B cell (primary cell): Measurements from ENCODE around the gene DCUN1D3. TPM values are rescaled to one million over a fixed set of nuclear protein-coding genes. Genes with fewer than 3 reads are reported as not detected.

Experiments
- ATAC-seq: fragments of 200-7000 bp; cut with Tn5 transposase; one replicate; pipeline ENCODE4 v1.10.0; 2021; ENCODE audit warnings: low read depth, mild to moderate bottlenecking, moderate number of reproducible peaks, moderate library complexity
- CTCF ChIA-PET: fragments of 350-600 bp; sonication (Branson Sonifier 250); formaldehyde crosslinking; loops from one replicate; lab custom pipeline; 2021; ENCODE audit warnings: antibody characterized with exemption, inconsistent platforms; lab: Charles Lee
- POLR2A ChIA-PET: fragments of 350-600 bp; sonication (Branson Sonifier 250); formaldehyde crosslinking; loops from one replicate; lab custom pipeline; 2021; ENCODE audit warnings: antibody characterized with exemption; lab: Charles Lee
- DNase-seq: peaks from one replicate; pipeline ENCODE4 v3.0.0; 2013
- H2AFZ ChIP-seq: 2 replicates; pipeline ENCODE4 v1.6.1; 2012; ENCODE audit warnings: mild to moderate bottlenecking, low read depth, low read length; ENCODE audit not compliant: insufficient read depth, poor library complexity, severe bottlenecking
- H3K27ac ChIP-seq, 2 donors: 1 replicate in 1 of 2; 2 replicates in 1 of 2; pipeline ENCODE4 v1.5.1; 2012 to 2013; ENCODE audit warnings: low read length in 2 of 2, mild to moderate bottlenecking in 2 of 2, moderate library complexity in 1 of 2
- H3K27me3 ChIP-seq, 4 experiments: fragments of 200-600 bp in 1 of 4; sonication (generic) in 1 of 4; replicated peaks in 1 of 4; 1 replicate in 2 of 4; 2 replicates in 2 of 4; pipeline versions ENCODE4 v1.6.1 to v1.7.0; 2013 to 2016; ENCODE audit warnings: low read length in 3 of 4, mild to moderate bottlenecking in 2 of 4, mixed read lengths in 1 of 4, moderate library complexity in 1 of 4; ENCODE audit not compliant: insufficient read depth in 4 of 4, control insufficient read depth in 3 of 4; ENCODE audit errors: control extremely low read depth in 1 of 4
- H3K36me3 ChIP-seq, 2 experiments: replicated peaks in 1 of 2; 1 replicate in 1 of 2; 2 replicates in 1 of 2; pipeline versions ENCODE4 v1.6.1 to v1.7.1; 2013; ENCODE audit warnings: low read length in 1 of 2; ENCODE audit not compliant: insufficient read depth in 2 of 2, control insufficient read depth in 1 of 2; ENCODE audit errors: control extremely low read depth in 1 of 2, extremely low read depth in 1 of 2
- H3K4me1 ChIP-seq, 2 donors: fragments of 200-600 bp in 1 of 2; sonication (generic) in 1 of 2; 1 replicate in 1 of 2; 2 replicates in 1 of 2; pipeline versions ENCODE4 v1.5.1 to v1.6.1; 2013 to 2017; ENCODE audit warnings: low read length in 2 of 2; ENCODE audit not compliant: control insufficient read depth in 2 of 2, insufficient read depth in 2 of 2
- H3K4me2 ChIP-seq: replicated peaks from 2 replicates; pipeline ENCODE3; 2012; ENCODE audit warnings: mild to moderate bottlenecking, low read depth, low read length; ENCODE audit not compliant: poor library complexity, severe bottlenecking
- H3K4me3 ChIP-seq, 5 experiments: fragments of 200-600 bp in 1 of 5; sonication (generic) in 1 of 5; 1 replicate in 3 of 5; 2 replicates in 2 of 5; pipeline versions ENCODE4 v1.5.1 to v1.7.0; 2011 to 2016; ENCODE audit warnings: low read length in 4 of 5, mild to moderate bottlenecking in 4 of 5, low read depth in 2 of 5, control low read depth in 1 of 5, moderate library complexity in 1 of 5; ENCODE audit not compliant: insufficient read depth in 1 of 5; ENCODE audit errors: control extremely low read depth in 1 of 5, extremely low read depth in 1 of 5
- H3K79me2 ChIP-seq: fragments of 200-600 bp; sonication (generic); one replicate; pipeline ENCODE4 v1.6.0; 2016; ENCODE audit warnings: low read length; ENCODE audit not compliant: control insufficient read depth, insufficient read depth
- H3K9ac ChIP-seq: fragments of 200-600 bp; sonication (generic); 2 replicates; pipeline ENCODE4 v1.6.1; 2017; ENCODE audit warnings: mild to moderate bottlenecking, low read length, moderate library complexity
- H3K9me3 ChIP-seq, 3 donors: one replicate each; pipeline versions ENCODE4 v1.6.1 to v1.7.1; 2013; ENCODE audit warnings: low read length in 2 of 3; ENCODE audit not compliant: control insufficient read depth in 2 of 3, insufficient read depth in 1 of 3; ENCODE audit errors: control extremely low read depth in 1 of 3
- H4K20me1 ChIP-seq: 2 replicates; pipeline ENCODE4 v1.6.0; 2012; ENCODE audit warnings: mild to moderate bottlenecking, low read length; ENCODE audit not compliant: insufficient read depth, control insufficient read depth, poor library complexity, severe bottlenecking
- H3K27ac Mint-ChIP-seq: one replicate; pipeline ENCODE4 v1.8.0; 2021; ENCODE audit warnings: mixed read lengths
- H3K27me3 Mint-ChIP-seq: one replicate; pipeline ENCODE4 v1.8.0; 2021; ENCODE audit warnings: mixed read lengths
- H3K4me1 Mint-ChIP-seq: one replicate; pipeline ENCODE4 v1.8.0; 2021; ENCODE audit warnings: mixed read lengths
- H3K4me3 Mint-ChIP-seq: one replicate; pipeline ENCODE4 v1.8.0; 2021; ENCODE audit warnings: mixed read lengths
- H3K9me3 Mint-ChIP-seq: one replicate; pipeline ENCODE4 v1.8.0; 2022; ENCODE audit warnings: mixed read lengths; ENCODE audit not compliant: insufficient read depth
- EZH2 ChIP-seq: IDR thresholded peaks from 2 replicates; pipeline ENCODE4 v1.6.1; 2012; ENCODE audit warnings: borderline replicate concordance, low read depth, mild to moderate bottlenecking, moderate library complexity, low read length; ENCODE audit not compliant: insufficient read depth, poor library complexity, severe bottlenecking
- WGBS: methylation state at CpG from one replicate; pipeline ENCODE4 v1.1.5; 2013; ENCODE audit warnings: missing lambda C conversion rate; ENCODE audit not compliant: insufficient coverage; 5-methylcytosine and 5-hydroxymethylcytosine counted together
- intact Hi-C: fragments of 100-400 bp; cut with micrococcal nuclease; formaldehyde crosslinking; loops from one replicate; pipeline ENCODE4 v1.10.0; 2022
- polyA plus RNA-seq: library from polyadenylated mRNA; depleted of rRNA; stranded (reverse); fragments of >200 nt; gene quantifications from 2 replicates; pipeline ENCODE4 v1.2.3, GENCODE V29; 2012
- total RNA-seq, 2 donors: library from RNA; stranded (reverse); fragments of 120-200 nt in 1 of 2; gene quantifications; 1 replicate in 1 of 2; 2 replicates in 1 of 2; pipeline versions ENCODE4 v1.2.3 to v1.2.4, GENCODE V29; 2013 to 2022
- TF ChIP-seq, protein P1 (sequence below): fragments of 200-600 bp; IDR thresholded peaks from one replicate; pipeline ENCODE4 v1.8.0; 2022; ENCODE audit warnings: antibody characterized with exemption, mild to moderate bottlenecking

Gene DCUN1D3
- total and polyA plus RNA-seq, 2 donors (not counting 1 experiment from before 2014, with no cell fraction given), result 2.0 to 5.0 TPM

DNA sequence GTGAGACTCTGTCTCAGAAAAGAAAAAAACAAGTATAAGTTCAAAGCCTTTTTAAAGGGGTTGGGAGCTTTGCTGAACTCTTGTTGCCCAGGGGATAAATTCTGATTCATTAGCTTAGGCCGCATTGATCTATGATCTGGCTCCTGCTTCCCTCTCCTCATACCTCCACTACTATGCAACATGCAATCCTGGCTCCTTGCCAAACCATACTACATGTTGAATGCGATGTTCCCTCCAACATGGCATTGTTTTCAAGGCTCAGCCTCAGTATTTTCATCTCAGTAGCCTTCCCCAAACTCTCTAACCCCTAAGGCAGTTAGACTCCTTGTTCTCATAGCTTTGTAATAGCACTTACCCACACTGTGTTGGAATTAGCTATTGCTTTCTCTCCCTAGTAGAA, 87.6 kb downstream of the DCUN1D3 start:
- Histone ChIP-seq H3K4me3 (no peak overlapping the region), H3K27ac (no peak overlapping the region), H3K4me2 (no peak overlapping the region), H4K20me1 (no peaks in the 10 kb centered on the region), H3K9me3 (no peaks in the 10 kb centered on the region), H3K9ac (no peak overlapping the region), H3K79me2 (no peaks in the 10 kb centered on the region), H3K27me3 (no peaks in the 10 kb centered on the region), H3K36me3 (no peaks in the 10 kb centered on the region), H3K4me1 (peaks cover 1 to 3% of the 10 kb centered on the region in 2 donors), H2AFZ (no peak overlapping the region)
- Mint-ChIP-seq H3K4me1 (peaks cover 5% of the 10 kb centered on the region), H3K27me3 (no peaks in the 10 kb centered on the region), H3K4me3 (no peak overlapping the region), H3K9me3 (no peaks in the 10 kb centered on the region), H3K27ac (no peak overlapping the region)
- TF ChIP-seq, protein P1, sequence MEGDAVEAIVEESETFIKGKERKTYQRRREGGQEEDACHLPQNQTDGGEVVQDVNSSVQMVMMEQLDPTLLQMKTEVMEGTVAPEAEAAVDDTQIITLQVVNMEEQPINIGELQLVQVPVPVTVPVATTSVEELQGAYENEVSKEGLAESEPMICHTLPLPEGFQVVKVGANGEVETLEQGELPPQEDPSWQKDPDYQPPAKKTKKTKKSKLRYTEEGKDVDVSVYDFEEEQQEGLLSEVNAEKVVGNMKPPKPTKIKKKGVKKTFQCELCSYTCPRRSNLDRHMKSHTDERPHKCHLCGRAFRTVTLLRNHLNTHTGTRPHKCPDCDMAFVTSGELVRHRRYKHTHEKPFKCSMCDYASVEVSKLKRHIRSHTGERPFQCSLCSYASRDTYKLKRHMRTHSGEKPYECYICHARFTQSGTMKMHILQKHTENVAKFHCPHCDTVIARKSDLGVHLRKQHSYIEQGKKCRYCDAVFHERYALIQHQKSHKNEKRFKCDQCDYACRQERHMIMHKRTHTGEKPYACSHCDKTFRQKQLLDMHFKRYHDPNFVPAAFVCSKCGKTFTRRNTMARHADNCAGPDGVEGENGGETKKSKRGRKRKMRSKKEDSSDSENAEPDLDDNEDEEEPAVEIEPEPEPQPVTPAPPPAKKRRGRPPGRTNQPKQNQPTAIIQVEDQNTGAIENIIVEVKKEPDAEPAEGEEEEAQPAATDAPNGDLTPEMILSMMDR, result no peak
- no peak for TF ChIP-seq EZH2
- POLR2A ChIA-PET, result no interaction called here
- ATAC-seq, result no peak
- CTCF ChIA-PET, result interaction anchor here (1.7 kb wide), 1 partner anchor 38 kb away, joined by 5 read pairs; no protein-coding TSS in a partner anchor
- intact Hi-C loops, result no loop called here
- DNase-seq, result no peak
- WGBS, result 67% methylated on average over 2 of the region's 2 CpGs

DNA sequence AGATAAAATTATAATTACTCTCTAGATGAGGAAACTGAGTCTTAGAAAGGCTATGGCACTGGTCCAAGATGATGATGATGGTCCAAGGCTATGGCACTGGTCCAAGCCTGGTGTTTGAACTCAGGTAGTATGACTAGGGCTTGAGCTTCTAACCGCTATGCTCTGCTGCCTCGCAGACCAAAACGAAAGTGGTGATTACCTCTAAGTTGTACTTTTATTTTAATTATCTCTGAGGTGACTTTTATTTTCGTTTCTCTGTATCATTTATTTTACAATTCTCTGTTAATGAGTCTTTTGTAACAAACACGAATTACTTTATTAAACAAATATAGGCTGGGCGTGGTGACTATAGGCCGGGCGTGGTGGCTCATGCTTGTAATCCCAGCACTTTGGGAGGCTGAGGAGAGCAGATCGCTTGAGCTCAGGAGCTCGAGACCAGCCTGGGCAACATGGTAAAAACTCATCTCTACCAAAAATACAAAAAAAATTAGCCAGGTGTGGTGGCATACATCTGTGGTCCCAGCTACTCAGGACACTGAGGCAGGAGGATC, 88.2 kb downstream of the DCUN1D3 start:
- WGBS, result 100% methylated on average over 2 of the region's 10 CpGs
- H3K4me3 Mint-ChIP-seq, result no peak overlapping the region
- Histone ChIP-seq H3K27me3 (no peaks in the 10 kb centered on the region), H3K4me3 (no peak overlapping the region), H3K79me2 (no peaks in the 10 kb centered on the region), H3K4me1 (peaks cover 5 to 9% of the 10 kb centered on the region in 2 donors), H3K9me3 (no peaks in the 10 kb centered on the region), H3K36me3 (no peaks in the 10 kb centered on the region), H2AFZ (no peak overlapping the region), H3K27ac (no peak overlapping the region), H3K4me2 (no peak overlapping the region), H4K20me1 (no peaks in the 10 kb centered on the region), H3K9ac (no peak overlapping the region)
- H3K9me3 Mint-ChIP-seq, result no peaks in the 10 kb centered on the region
- no peak for ATAC-seq
- intact Hi-C loops, result no loop called here
- POLR2A ChIA-PET, result no interaction called here
- no peak overlapping the region for H3K27ac Mint-ChIP-seq
- no peaks in the 10 kb centered on the region for H3K27me3 Mint-ChIP-seq
- peaks cover 8% of the 10 kb centered on the region for H3K4me1 Mint-ChIP-seq
- CTCF ChIA-PET, result interaction anchor here (1.7 kb wide), 1 partner anchor 39 kb away, joined by 5 read pairs; no protein-coding TSS in a partner anchor
- no peak for TF ChIP-seq EZH2
- TF ChIP-seq, protein P1, result no peak
- DNase-seq, result no peak
